Esophagus muscularis mucosa (tissue), 4 donors: ENCODE results near the gene MAP7. TPM values are rescaled to one million over a fixed set of nuclear protein-coding genes. Genes with fewer than 3 reads are reported as not detected.

Experiments
- DNase-seq: peaks from one replicate; pipeline ENCODE4 v3.0.0-alpha.2; 2017; ENCODE audit errors: extremely low spot score
- H3K27ac ChIP-seq, 4 donors: fragments of 200-600 bp; sonication (generic); replicated peaks in 1 of 4; 1 replicate in 3 of 4; 2 replicates in 1 of 4; pipeline ENCODE4 v1.5.1; 2016 to 2019; ENCODE audit warnings: mild to moderate bottlenecking in 1 of 4
- H3K27me3 ChIP-seq, 4 donors: fragments of 200-600 bp; sonication (generic); one replicate each; pipeline versions ENCODE4 v1.5.1 to v1.6.0; 2016 to 2019
- H3K36me3 ChIP-seq, 4 donors: fragments of 200-600 bp; sonication (generic); one replicate each; pipeline ENCODE4 v1.5.1; 2016 to 2019
- H3K4me1 ChIP-seq, 4 donors: fragments of 200-600 bp; sonication (generic); one replicate each; pipeline ENCODE4 v1.5.1; 2016 to 2019
- H3K4me3 ChIP-seq, 4 donors: fragments of 200-600 bp; sonication (generic); 1 replicate in 2 of 4; 2 replicates in 2 of 4; pipeline ENCODE4 v1.5.1; 2016 to 2019; ENCODE audit warnings: mild to moderate bottlenecking in 4 of 4, moderate library complexity in 1 of 4
- H3K9me3 ChIP-seq, 4 donors: fragments of 200-600 bp; sonication (generic); 1 replicate in 3 of 4; 2 replicates in 1 of 4; pipeline ENCODE4 v1.5.1; 2016 to 2019
- EP300 ChIP-seq: sonication (generic); formaldehyde crosslinking; IDR thresholded peaks from one replicate; pipeline ENCODE4 v1.6.1; 2017; ENCODE audit warnings: antibody characterized with exemption
- POLR2A ChIP-seq: fragments of 450-650 bp; IDR thresholded peaks from one replicate; pipeline ENCODE4 v1.6.1; 2017; ENCODE audit warnings: antibody characterized with exemption, moderate library complexity, mild to moderate bottlenecking, low read depth
- POLR2AphosphoS5 ChIP-seq, 2 donors: sonication (generic); formaldehyde crosslinking; IDR thresholded peaks; one replicate each; pipeline ENCODE4 v1.6.1; 2017; ENCODE audit warnings: antibody characterized with exemption in 2 of 2
- WGBS: methylation state at CpG from one replicate; pipeline ENCODE4 v1.1.5; 2018; 5-methylcytosine and 5-hydroxymethylcytosine counted together
- intact Hi-C: fragments of 100-400 bp; cut with DNase I; formaldehyde crosslinking; loops from one replicate; pipeline ENCODE4 v1.15.1; 2023
- total RNA-seq, 4 donors: library from RNA; depleted of rRNA; stranded (reverse); fragments of >200 nt; gene quantifications; one replicate each; pipeline versions ENCODE4 v1.1.0 to v1.2.1, GENCODE V29; 2016
- TF ChIP-seq, protein P1 (sequence below), 3 experiments: fragments of 200-600 bp in 2 of 3; fragments of 450-650 bp in 1 of 3; sonication (generic) in 2 of 3; IDR thresholded peaks; one replicate each; pipeline ENCODE4 v1.5.1; 2017 to 2019; ENCODE audit warnings: antibody characterized with exemption in 3 of 3, mild to moderate bottlenecking in 2 of 3, moderate library complexity in 1 of 3

The MAP7 gene
- total RNA-seq = 1 to 10 TPM; 1.7 to 2.9 (median 2.0) TPM

DNA sequence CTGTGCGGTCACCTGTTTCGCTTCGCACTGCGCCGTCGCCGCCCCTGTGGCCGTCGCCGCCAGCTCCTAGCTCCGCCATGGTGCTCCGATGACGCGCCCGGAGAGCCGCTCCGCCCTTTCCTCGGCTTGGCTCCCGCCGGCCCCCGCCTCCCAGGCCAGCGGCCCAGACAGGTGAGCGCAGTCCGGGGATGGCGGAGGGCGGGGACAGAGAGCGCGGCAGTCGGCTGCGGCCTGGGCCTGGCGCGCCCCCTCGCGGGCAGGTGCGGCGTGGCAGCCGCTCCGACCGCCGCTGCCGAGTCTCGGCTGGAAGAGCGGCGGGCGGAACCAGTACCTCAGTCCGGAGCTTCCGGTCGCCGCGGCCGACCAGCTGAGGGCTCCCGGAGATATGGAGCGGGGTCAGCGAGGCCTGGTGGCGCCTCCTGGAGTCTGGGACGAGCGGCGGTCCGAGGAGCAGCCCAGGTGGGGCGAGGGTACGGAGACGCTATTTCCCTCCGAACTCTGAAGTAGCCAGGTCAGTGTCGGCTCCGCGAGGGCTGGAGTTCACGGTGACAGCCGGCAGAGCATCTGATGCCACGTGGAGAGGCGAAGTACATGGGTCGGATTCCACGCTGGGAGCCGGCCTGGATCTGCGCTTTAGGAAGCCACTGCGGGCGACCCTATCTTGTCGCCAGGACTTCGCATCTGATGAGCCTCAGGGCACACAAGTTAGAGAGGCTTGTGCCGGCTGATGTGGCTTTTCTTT lies at the start of gene MAP7:
Gene MAP7 (minus strand): TSS at position 93 of the 742 bp plus-strand sequence. CDS start 14 bp downstream, at position 79.
- DNase-seq = no peak
- Histone ChIP-seq H3K4me1 (peaks cover 13 to 23% (median 17%) of the 10 kb centered on the region in 4 donors), H3K4me3 (peak within 1 kb of the TSS; percentile 74 to 90 (median 80)), H3K36me3 (peaks cover 0 to 14% (median 2%) of the 10 kb centered on the region in 4 donors), H3K27ac (no peak within 1 kb of the TSS), H3K9me3 (no peaks in the 10 kb centered on the region), H3K27me3 (peaks cover 0 to 66% (median 9%) of the 10 kb centered on the region in 4 donors)
- TF ChIP-seq EP300 (no peak), POLR2A (no peak), POLR2AphosphoS5 (IDR thresholded peaks at IDR 0.05) (no peak)
- TF ChIP-seq, protein P1, sequence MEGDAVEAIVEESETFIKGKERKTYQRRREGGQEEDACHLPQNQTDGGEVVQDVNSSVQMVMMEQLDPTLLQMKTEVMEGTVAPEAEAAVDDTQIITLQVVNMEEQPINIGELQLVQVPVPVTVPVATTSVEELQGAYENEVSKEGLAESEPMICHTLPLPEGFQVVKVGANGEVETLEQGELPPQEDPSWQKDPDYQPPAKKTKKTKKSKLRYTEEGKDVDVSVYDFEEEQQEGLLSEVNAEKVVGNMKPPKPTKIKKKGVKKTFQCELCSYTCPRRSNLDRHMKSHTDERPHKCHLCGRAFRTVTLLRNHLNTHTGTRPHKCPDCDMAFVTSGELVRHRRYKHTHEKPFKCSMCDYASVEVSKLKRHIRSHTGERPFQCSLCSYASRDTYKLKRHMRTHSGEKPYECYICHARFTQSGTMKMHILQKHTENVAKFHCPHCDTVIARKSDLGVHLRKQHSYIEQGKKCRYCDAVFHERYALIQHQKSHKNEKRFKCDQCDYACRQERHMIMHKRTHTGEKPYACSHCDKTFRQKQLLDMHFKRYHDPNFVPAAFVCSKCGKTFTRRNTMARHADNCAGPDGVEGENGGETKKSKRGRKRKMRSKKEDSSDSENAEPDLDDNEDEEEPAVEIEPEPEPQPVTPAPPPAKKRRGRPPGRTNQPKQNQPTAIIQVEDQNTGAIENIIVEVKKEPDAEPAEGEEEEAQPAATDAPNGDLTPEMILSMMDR (IDR thresholded peaks at IDR 0.05) = peak; percentile 73 to 88 (median 81)
- 9% methylated on average over 9 of the region's 79 CpGs for WGBS
- intact Hi-C loops = no loop called here

DNA sequence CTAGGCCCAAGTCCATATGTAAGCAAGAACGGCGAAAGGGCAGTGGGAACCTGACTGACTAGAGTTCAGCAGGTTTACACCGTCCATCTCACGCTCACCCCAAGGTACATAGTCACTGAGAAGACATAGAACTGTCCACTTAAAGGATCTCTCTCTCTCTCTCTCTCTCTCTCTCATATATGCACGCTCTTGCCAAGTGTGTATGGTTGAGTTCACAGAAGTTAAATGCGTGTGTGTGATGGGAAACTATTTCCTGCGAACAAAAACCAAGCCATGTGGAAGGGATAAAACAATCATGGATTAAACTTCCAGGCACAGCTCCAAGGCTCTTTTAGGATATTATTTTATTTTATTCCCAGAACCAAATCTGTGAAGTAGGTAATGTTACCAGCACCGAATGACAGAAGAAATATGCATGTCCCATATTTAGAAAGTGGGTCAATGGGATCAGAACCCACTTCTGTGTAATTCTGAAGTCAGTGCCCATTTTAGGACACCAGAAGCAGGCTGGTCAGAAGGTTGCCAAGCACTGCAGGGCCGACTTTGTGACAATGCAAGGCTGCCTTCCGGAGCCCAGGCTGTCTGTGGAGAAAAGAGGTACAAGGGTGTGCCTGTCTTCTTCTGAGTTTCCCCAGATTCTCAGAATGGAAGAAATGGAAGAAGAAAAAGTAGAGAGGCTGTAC lies 49.2 kb upstream of the MAP7 start:
- peak overlapping the region; percentile 7 to 71 (median 35) for H3K27ac ChIP-seq
- WGBS = 62% methylated on average over 10 of the region's 10 CpGs
- DNase-seq = no peak

DNA sequence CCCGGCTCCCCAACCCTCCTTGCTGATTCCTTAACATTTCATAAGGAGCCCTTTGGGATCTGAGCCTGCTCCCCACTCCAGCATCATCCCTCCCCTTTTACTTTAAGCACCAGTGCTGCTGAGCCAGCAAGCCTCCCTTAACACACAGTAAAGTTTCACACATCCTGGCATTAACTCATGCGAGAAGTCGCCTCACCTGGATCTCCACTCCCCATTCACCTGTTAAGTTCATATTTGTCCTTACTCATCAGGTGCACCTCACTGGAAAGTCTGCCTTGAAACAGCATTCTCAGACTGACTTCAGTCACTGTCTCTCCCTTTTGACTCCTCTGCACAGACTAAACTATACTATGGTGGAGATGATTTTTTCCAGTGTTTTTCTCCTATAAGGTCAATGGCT lies 47.8 kb upstream of the MAP7 start:
- WGBS = 100% methylated on average over 3 of the region's 3 CpGs
- TF ChIP-seq EP300 = no peak
- TF ChIP-seq POLR2AphosphoS5 (IDR thresholded peaks at IDR 0.05) = no peak
- TF ChIP-seq POLR2A = no peak
- TF ChIP-seq, protein P1 (IDR thresholded peaks at IDR 0.05) = no peak
- Histone ChIP-seq H3K4me3 (no peak overlapping the region), H3K27ac (no peak overlapping the region), H3K27me3 (no peaks in the 10 kb centered on the region), H3K36me3 (peaks cover 0 to 12% (median 0%) of the 10 kb centered on the region in 4 donors), H3K9me3 (no peaks in the 10 kb centered on the region), H3K4me1 (peaks cover 13 to 27% (median 19%) of the 10 kb centered on the region in 4 donors)
- DNase-seq = no peak
- intact Hi-C loops = no loop called here

More for the DNA sequence above, 49.2 kb upstream of the MAP7 start:
- no peak for TF ChIP-seq EP300
- TF ChIP-seq, protein P1 (IDR thresholded peaks at IDR 0.05) = no peak
- no peak for TF ChIP-seq POLR2A
- TF ChIP-seq POLR2AphosphoS5 (IDR thresholded peaks at IDR 0.05) = no peak
- Histone ChIP-seq H3K9me3 (no peaks in the 10 kb centered on the region), H3K36me3 (peaks cover 0 to 24% (median 8%) of the 10 kb centered on the region in 4 donors), H3K4me1 (peaks cover 13 to 27% (median 20%) of the 10 kb centered on the region in 4 donors), H3K27me3 (no peaks in the 10 kb centered on the region), H3K4me3 (no peak overlapping the region)
- intact Hi-C loops = no loop called here

DNA sequence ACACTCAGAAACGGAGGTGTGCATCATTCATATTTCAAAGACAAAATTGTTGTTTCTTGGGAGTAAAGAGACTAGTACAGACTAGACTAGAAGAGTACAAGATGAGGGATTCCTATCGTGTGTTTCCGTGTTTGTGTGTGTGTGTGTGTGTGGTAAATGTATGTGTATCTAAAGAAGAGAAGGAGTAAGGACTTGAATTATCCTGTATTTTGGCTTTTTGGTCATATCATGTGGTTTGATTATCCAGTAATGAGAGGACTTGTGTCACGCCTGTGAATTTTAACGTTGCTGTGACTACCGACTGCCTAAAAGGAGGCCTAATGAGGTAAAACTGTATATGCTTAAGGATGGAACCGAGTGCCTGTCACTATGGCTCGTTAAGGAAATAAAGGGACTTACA lies 44.4 kb upstream of the MAP7 start:
- Histone ChIP-seq H3K27ac (no peak overlapping the region), H3K27me3 (no peaks in the 10 kb centered on the region), H3K9me3 (no peaks in the 10 kb centered on the region), H3K4me3 (no peak overlapping the region), H3K36me3 (peaks cover 0 to 36% (median 28%) of the 10 kb centered on the region in 4 donors), H3K4me1 (peaks cover 7 to 10% (median 9%) of the 10 kb centered on the region in 4 donors)
- TF ChIP-seq EP300 = no peak
- no peak for TF ChIP-seq POLR2AphosphoS5 (IDR thresholded peaks at IDR 0.05)
- TF ChIP-seq POLR2A = no peak
- TF ChIP-seq, protein P1 (IDR thresholded peaks at IDR 0.05) = no peak
- DNase-seq = no peak
- WGBS = 99% methylated on average over 8 of the region's 8 CpGs
- intact Hi-C loops = no loop called here
